DND-41 (cell line): ENCODE measurements around the gene F2RL3.

Source experiments
- EZH2 ChIP-seq: IDR thresholded peaks from 3 replicates; pipeline ENCODE4 v1.6.1; 2012; ENCODE audit warnings: borderline replicate concordance, low read depth, mild to moderate bottlenecking, moderate library complexity, low read length, inconsistent platforms; ENCODE audit not compliant: severe bottlenecking
- TF ChIP-seq, protein P1 (sequence below): IDR thresholded peaks from 2 replicates; pipeline ENCODE4 v1.5.1; 2012; ENCODE audit warnings: borderline replicate concordance, low read length, moderate library complexity, mild to moderate bottlenecking; ENCODE audit not compliant: poor library complexity, severe bottlenecking; ENCODE audit errors: extremely low read depth

DNA sequence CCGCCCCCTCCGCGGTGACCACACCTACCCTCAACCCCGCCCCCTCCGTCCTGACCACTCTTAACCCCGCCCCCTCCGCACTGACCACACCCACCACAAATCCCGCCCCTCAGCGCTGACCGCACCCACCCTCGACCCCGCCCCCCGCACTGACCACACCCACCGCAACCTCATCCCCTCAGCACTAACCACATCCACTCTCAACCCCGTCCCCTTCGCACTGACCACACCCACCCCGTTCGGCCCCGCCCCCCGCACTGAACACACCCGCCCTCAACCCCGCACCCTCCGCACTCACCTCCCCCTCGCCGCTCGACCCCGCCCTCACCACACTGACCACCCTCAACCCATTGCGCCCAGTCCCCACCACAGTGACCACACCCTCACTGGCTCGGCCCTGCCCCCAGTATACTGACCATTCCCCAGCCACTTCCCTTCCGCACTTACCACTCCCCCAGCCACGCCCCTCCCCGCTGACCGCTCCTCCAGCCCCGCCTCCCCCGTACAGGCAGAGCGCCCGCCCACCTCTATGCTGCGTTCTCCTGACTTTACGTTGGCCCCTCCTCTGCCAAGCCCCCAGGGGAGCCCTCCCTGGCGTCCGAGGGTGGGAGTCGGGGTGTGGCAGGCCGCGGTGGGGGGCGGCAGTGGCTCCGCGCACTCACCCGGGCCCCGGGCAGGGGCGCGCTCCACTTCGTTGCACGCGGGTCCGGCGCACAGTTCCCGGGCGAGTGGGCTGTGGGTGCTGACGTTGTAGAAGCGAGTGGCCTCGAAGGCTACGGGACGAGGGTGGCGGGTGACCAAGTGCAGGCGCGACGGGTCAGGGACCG lies 8.4 kb downstream of the F2RL3 start:
- no peak for TF ChIP-seq EZH2
- TF ChIP-seq, protein P1, sequence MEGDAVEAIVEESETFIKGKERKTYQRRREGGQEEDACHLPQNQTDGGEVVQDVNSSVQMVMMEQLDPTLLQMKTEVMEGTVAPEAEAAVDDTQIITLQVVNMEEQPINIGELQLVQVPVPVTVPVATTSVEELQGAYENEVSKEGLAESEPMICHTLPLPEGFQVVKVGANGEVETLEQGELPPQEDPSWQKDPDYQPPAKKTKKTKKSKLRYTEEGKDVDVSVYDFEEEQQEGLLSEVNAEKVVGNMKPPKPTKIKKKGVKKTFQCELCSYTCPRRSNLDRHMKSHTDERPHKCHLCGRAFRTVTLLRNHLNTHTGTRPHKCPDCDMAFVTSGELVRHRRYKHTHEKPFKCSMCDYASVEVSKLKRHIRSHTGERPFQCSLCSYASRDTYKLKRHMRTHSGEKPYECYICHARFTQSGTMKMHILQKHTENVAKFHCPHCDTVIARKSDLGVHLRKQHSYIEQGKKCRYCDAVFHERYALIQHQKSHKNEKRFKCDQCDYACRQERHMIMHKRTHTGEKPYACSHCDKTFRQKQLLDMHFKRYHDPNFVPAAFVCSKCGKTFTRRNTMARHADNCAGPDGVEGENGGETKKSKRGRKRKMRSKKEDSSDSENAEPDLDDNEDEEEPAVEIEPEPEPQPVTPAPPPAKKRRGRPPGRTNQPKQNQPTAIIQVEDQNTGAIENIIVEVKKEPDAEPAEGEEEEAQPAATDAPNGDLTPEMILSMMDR = no peak
